Gastrocnemius medialis (tissue), 4 donors: ENCODE measurements around the gene LEFTY2. TPM values are rescaled to one million over a fixed set of nuclear protein-coding genes. Genes with fewer than 3 reads are reported as not detected.

Source experiments
- ATAC-seq, 2 donors: fragments of 150-250 bp; one replicate each; pipeline ENCODE4 v1.9.1; 2016
- DNase-seq, 2 donors: peaks; one replicate each; pipeline ENCODE4 v3.0.0-alpha.2; 2019
- H3K27ac ChIP-seq, 4 donors: fragments of 200-600 bp; sonication (generic); 1 replicate in 1 of 4; 2 replicates in 3 of 4; pipeline ENCODE4 v1.5.1; 2016 to 2018; ENCODE audit warnings: mild to moderate bottlenecking in 2 of 4, moderate library complexity in 1 of 4
- H3K27me3 ChIP-seq, 3 donors: fragments of 200-600 bp; sonication (generic) in 2 of 3; 1 replicate in 1 of 3; 2 replicates in 2 of 3; pipeline versions ENCODE4 v1.5.1 to v1.6.0; 2016 to 2019; ENCODE audit warnings: mild to moderate bottlenecking in 1 of 3, moderate library complexity in 1 of 3
- H3K36me3 ChIP-seq, 2 donors: fragments of 200-600 bp; sonication (generic) in 1 of 2; one replicate each; pipeline ENCODE4 v1.5.1; 2017 to 2018
- H3K4me1 ChIP-seq, 2 donors: fragments of 200-600 bp; sonication (generic) in 1 of 2; one replicate each; pipeline ENCODE4 v1.5.1; 2016 to 2017; ENCODE audit warnings: mild to moderate bottlenecking in 2 of 2
- H3K4me3 ChIP-seq, 4 donors: fragments of 200-600 bp; sonication (generic) in 3 of 4; 1 replicate in 1 of 4; 2 replicates in 3 of 4; pipeline ENCODE4 v1.5.1; 2016 to 2019; ENCODE audit warnings: mild to moderate bottlenecking in 2 of 4
- H3K9me3 ChIP-seq, 3 donors: fragments of 200-600 bp; sonication (generic) in 2 of 3; 1 replicate in 1 of 3; 2 replicates in 2 of 3; pipeline ENCODE4 v1.5.1; 2016 to 2019
- CTCF ChIP-seq, 5 experiments: fragments of 450-650 bp in 3 of 5; fragments of 200-600 bp in 2 of 5; sonication (generic) in 2 of 5; IDR thresholded peaks in 4 of 5; conservative IDR thresholded peaks in 1 of 5; 1 replicate in 4 of 5; 2 replicates in 1 of 5; pipeline ENCODE4 v1.5.1; 2016 to 2019; ENCODE audit warnings: antibody characterized with exemption in 5 of 5, mild to moderate bottlenecking in 3 of 5, moderate library complexity in 3 of 5
- POLR2A ChIP-seq, 2 donors: fragments of 450-650 bp; IDR thresholded peaks; one replicate each; pipeline ENCODE4 v1.6.1; 2017; ENCODE audit warnings: antibody characterized with exemption in 2 of 2, mild to moderate bottlenecking in 2 of 2, moderate library complexity in 2 of 2
- in situ Hi-C, 4 donors: fragments of 200-750 bp; cut with MboI; loops; one replicate each; pipeline versions ENCODE4 v1.15.0 to v1.8.0; 2017; ENCODE audit warnings: low sequenced_read_pairs in 4 of 4
- intact Hi-C: fragments of 100-400 bp; cut with DNase I; formaldehyde crosslinking; loops from one replicate; pipeline ENCODE4 v1.15.1; 2023; ENCODE audit warnings: low total_unique reads
- total RNA-seq, 4 donors: library from RNA; depleted of rRNA; stranded (reverse); fragments of >200 nt; gene quantifications; one replicate each; pipeline versions ENCODE4 v1.1.0 to v1.2.3, GENCODE V29; 2016

LEFTY2 gene
- total RNA-seq, 4 donors from 2014 or later: 0.20 TPM; not detected in 3

- TF ChIP-seq POLR2A (IDR thresholded peaks at IDR 0.05) (no peak), CTCF (IDR thresholded peaks at IDR 0.05 in 4 of 5, conservative IDR thresholded peaks at IDR 0.05 in 1 of 5) (no peak)
- Histone ChIP-seq H3K4me1 (peaks cover 0 to 2% of the 10 kb centered on the region in 2 donors), H3K27me3 (no peaks in the 10 kb centered on the region), H3K36me3 (no peaks in the 10 kb centered on the region), H3K27ac (no peak overlapping the region), H3K9me3 (no peaks in the 10 kb centered on the region), H3K4me3 (no peak overlapping the region)
- no peak for ATAC-seq
- intact Hi-C loops (no loop called here), in situ Hi-C loops (no loop called here)
- no peak for DNase-seq
Observed at GRCh38 chr1:225946082-225946620, 5.1 kb upstream of the LEFTY2 start.

GRCh38 chr1:225945564-225945963, 4.5 kb upstream of the LEFTY2 start:
- no peaks in the 10 kb centered on the region for H3K9me3 ChIP-seq
- no peak overlapping the region for H3K4me3 ChIP-seq
- ATAC-seq (no peak), DNase-seq (no peak)
- H3K27me3 ChIP-seq: no peaks in the 10 kb centered on the region
- intact Hi-C loops: no loop called here
- in situ Hi-C loops: no loop called here
- TF ChIP-seq CTCF (IDR thresholded peaks at IDR 0.05 in 4 of 5, conservative IDR thresholded peaks at IDR 0.05 in 1 of 5): no peak
- TF ChIP-seq POLR2A (IDR thresholded peaks at IDR 0.05): no peak
- no peaks in the 10 kb centered on the region for H3K36me3 ChIP-seq
- no peak overlapping the region for H3K27ac ChIP-seq
- peaks cover 0 to 7% of the 10 kb centered on the region in 2 donors for H3K4me1 ChIP-seq

GRCh38 chr1:225944951-225945350, 3.9 kb upstream of the LEFTY2 start:
- TF ChIP-seq POLR2A (IDR thresholded peaks at IDR 0.05) (no peak), CTCF (IDR thresholded peaks at IDR 0.05 in 4 of 5, conservative IDR thresholded peaks at IDR 0.05 in 1 of 5) (no peak)
- intact Hi-C loops (no loop called here), in situ Hi-C loops (no loop called here)
- ATAC-seq: no peak
- no peak overlapping the region for H3K4me3 ChIP-seq
- no peaks in the 10 kb centered on the region for H3K36me3 ChIP-seq
- H3K9me3 ChIP-seq: no peaks in the 10 kb centered on the region
- no peak overlapping the region for H3K27ac ChIP-seq
- no peak for DNase-seq
- peaks cover 0 to 8% of the 10 kb centered on the region in 2 donors for H3K4me1 ChIP-seq
- H3K27me3 ChIP-seq: no peaks in the 10 kb centered on the region

- DNase-seq (no peak), ATAC-seq (no peak)
- in situ Hi-C loops: no loop called here
- peaks cover 0 to 8% of the 10 kb centered on the region in 2 donors for H3K4me1 ChIP-seq
- TF ChIP-seq CTCF (IDR thresholded peaks at IDR 0.05 in 4 of 5, conservative IDR thresholded peaks at IDR 0.05 in 1 of 5) (no peak), POLR2A (IDR thresholded peaks at IDR 0.05) (no peak)
- no peaks in the 10 kb centered on the region for H3K27me3 ChIP-seq
- H3K27ac ChIP-seq: no peak overlapping the region
- no peak overlapping the region for H3K4me3 ChIP-seq
- H3K36me3 ChIP-seq: no peaks in the 10 kb centered on the region
- intact Hi-C loops: no loop called here
- H3K9me3 ChIP-seq: no peaks in the 10 kb centered on the region
Observed at GRCh38 chr1:225944387-225944786, 3.4 kb upstream of the LEFTY2 start.

- in situ Hi-C loops (no loop called here), intact Hi-C loops (no loop called here)
- Histone ChIP-seq H3K27me3 (no peaks in the 10 kb centered on the region), H3K36me3 (no peaks in the 10 kb centered on the region), H3K4me1 (peaks cover 0 to 8% of the 10 kb centered on the region in 2 donors), H3K4me3 (no peak overlapping the region), H3K9me3 (no peaks in the 10 kb centered on the region), H3K27ac (no peak overlapping the region)
- TF ChIP-seq POLR2A (IDR thresholded peaks at IDR 0.05) (no peak), CTCF (IDR thresholded peaks at IDR 0.05 in 4 of 5, conservative IDR thresholded peaks at IDR 0.05 in 1 of 5) (no peak)
- no peak for ATAC-seq
- no peak for DNase-seq
Observed at GRCh38 chr1:225943582-225943981, 2.6 kb upstream of the LEFTY2 start.
